GM21447 (cell line): ENCODE measurements around the gene SVIL.
"Not testable (repeated sequence)": the region's sequence is repeated elsewhere in the genome, so short reads cannot be mapped to it uniquely, and the experiment has no call there.

Source experiments
- ATAC-seq: cut with Tn5 transposase; IDR thresholded peaks from one replicate; pipeline ENCODE4 v1.9.1; 2021; ENCODE audit not compliant: unreplicated experiment

The SVIL gene

DNA sequence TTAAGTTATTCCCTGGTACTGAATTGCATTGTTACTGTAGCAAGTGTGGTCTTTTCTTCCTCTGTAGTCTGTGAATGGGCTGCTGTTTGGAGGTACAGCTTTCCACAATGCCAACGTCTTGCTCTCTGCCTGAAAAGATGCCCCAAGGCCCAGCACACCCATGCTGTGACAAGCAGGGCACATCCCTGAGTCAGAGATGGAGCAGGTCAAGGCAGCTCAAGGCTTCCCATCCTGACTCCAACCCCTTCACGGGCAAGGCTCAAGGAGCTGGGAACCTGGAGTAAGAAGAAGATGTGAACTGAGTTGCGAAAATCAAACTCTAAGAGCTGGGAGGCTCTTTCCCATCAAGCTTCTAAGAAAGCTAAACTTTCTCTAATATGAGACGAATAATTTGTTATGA lies 27.2 kb downstream of the SVIL start:
- no peak for ATAC-seq

DNA sequence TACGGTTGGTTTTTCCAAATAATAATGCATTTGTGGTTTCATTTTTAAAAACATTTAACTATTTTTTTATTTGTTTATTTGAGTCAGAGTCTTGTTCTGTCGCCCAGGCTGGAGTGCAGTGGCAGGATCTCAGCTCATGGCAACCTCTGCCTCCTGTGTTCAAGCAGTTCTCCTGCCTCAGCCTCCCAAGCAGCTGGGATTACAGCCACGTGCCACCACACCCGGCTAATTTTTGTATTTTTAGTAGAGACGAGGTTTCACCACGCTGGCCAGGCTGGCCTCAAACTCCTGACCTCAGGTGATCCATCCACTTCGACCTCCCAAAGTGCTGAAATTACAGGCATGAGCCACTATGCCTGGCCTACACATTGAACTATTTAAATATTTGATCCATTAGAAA lies 28.1 kb downstream of the SVIL start:
- not testable (repeated sequence) for ATAC-seq

DNA sequence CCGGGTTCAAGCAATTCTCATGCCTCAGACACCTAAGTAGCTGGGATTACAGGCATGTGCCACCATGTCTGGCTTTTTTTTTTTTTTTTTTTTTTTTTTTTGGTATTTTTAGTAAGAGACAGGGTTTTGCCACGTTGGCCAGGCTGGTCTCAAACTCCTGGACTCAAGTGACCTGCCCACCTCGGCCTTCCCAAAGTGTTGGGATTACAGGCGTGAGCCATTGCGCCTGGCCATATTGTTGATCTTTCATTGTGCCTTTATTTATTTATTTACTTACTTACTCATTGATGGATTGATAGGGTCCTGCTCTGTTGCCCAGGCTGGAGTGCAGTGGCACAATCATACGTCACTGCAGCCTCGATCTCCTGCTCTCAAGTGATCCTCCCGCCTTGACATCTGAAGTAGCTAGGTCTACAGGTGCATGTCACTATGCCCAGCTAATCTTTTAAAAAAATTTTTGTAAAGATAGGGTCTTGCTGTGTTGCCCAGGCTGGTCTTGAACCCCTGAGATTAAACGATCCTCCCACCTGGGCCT lies 30.4 kb downstream of the SVIL start:
- ATAC-seq: no peak

DNA sequence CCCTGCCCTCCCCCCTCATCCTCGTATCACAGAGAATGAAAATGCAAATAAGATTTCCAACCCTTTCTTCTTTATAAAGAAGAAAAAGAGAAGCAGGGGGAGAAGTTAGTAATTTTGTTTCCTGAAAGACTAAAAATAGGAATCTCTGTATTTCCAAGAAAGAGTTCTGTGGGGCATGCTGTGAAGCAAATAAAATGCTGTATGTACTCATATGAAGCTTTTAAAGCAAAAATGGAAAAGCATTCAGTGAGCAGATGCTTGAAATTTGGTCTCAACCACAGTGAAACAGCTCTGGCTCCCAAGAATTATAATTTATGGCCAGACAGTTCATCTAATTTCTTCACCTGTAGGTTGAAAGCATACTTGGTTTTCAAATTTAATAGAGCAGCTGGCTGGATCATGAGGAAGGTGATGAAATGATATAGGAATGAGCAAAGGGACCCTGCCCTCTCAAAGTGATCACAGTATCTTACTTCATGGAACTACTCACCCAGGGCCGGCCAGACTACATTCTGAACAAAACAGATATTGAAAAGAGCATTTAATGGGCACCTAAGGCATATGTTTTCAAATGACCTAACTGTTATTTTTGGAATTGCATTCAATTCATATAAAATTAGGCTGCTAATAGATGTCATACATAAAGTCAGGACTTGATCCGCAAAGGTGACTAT lies 31.4 kb downstream of the SVIL start:
- no peak for ATAC-seq

DNA sequence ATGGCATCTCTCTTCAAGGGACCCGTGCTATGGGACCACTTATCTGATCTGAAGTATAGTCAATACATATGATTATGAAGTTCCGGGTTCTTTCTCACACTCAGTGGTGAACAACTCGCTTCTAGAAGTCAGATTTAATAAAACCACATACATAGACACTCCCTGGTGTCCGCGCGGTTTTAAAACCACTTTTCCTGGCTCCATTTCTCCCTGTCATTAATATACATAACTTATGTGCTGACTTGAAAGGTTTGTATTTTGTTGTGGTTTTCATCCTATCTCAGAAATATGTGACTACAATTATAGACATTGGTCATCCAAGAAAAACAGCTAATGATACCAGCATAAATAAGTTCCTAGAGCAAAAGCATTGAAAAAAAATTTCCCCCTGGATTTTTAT lies 34.0 kb downstream of the SVIL start:
- no peak for ATAC-seq

DNA sequence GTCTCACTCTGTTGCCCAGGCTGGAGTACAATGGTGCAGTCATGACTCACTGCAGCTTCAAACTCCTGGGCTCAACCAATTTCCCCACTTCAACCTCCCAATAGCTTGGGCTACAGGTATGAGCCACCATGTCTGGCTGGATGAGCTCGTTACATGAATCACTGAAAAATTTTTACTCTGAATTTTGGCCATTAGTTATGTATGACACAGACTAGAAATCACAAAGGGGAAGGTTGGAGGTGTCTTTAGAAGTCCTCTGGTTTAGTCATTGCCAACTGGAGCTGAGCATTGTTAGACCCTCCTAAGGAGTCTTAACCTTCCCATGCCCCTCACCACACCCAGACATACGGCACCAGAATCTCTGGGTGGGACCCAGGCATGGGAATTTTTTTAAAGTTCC lies 34.7 kb downstream of the SVIL start:
- ATAC-seq: no peak

DNA sequence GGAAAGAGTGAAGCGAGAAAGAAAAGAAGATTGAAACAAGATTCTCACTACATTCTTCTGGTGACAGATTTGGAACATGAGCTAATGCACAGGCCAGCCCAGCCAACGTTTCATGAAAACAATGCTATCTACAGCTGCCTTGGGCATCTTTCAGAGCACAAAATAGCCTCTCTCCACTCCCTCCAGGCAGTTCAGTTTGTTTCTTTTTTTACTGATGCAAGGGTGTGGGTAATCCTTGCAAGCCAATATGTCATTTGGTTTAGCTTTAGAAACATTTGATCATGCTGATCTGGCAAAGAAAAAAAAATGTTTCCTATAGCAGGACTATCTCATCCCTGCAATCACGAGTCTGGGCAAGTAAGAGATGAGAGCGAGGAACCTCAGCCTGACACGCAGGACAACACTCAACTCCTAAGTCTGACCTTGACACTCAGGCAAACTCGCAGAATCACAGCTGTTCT lies 35.9 kb downstream of the SVIL start:
- ATAC-seq: no peak

DNA sequence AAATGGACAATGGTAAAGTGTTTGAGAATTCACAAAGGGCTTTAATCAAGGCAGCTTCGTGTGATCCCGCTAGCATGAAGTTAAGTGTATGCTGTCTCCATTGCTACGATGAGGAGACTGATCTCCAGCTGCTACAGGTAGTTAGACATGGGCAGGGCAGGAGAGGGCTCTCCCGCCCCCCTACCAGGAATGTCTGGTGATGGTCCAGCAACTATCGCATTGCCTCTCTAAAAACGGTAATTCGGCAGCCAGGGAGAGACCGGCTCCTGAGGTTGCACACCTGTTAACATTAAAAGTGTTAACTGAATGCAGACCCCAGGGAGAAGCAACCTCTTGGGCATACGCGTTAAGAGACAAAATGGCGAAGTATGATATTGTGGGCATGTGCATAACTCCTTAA lies 37.9 kb downstream of the SVIL start:
- ATAC-seq: no peak

DNA sequence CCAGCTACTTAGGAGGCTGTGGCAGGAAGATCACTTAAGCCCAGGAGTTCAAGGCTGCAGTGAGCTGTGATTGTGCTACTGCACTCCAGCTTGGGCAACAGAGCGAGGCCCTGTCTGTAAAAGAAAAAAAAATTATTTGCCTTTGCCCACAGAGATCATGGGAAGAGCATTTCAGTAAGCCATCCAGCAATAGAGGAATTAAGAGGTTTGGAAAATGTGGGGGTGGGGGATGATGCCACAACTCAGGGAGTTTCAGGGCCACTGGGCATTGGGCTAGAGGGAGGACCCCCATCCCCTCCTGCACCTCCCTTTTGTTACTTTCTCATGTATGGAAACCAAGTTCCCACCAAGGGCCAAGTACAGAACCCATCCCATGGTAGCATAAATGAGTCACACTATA lies 38.4 kb downstream of the SVIL start:
- no peak for ATAC-seq

DNA sequence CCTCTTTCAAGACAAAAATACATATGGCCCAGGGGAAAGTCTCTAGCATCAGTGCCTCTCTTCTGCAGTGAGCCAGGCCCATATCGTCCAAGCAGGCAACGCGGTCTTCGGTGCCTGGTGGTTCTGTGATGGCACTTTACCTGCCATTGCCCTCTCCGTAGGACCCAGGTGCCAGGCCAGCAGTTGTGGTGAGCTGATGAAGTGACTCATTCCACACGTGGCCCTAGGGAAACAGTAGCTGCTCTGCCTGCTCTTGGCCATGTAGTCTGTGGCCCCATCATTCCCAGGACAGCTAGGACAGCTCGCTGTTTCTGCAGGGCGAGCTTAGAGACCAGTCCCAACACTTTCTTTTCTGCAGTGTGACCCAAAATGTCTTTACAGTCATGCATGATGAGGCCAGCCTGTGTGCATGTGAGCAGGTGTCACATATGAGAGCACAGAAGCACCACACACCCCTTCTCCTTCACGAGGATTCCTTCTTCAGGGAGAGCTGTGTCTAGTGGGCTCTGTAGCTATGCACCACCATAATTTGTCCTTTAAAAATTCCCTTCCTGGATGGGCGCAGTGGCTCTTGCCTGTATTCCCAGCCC lies 39.0 kb downstream of the SVIL start:
- no peak for ATAC-seq

DNA sequence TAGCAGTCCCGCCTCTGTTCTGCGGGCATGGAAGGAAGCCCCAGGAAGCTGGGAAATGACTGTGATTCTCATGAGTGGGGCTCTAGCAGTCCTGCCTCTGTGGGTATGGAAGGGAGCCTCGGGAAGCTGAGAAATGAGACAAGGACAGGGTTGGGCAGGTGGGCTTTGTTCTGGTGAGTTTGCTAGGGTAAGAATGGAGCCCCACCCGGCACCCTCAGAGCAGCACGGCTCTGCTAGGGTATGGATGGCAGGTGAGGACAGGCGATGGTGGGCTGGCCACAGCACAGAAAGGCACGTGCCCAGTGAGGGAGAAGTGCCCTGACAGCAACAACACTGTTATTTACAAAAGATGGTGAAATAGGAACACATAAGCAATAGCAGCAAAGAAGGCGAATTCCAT lies 39.6 kb downstream of the SVIL start:
- no peak for ATAC-seq

DNA sequence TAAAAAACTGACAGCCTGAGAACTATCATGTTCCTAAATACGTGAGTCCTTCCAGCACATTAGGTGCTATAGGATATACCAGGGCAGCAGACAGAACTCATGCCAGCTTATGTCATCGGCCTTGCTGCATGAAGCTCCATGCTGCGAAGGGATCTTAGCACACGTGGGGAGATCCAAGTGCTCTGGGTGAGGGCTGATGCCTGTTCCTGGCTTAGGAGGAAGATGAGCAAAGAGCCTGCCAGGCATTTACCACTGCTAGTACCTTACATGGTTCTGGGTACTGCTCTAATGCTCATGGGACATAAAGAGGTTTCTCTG lies 43.2 kb downstream of the SVIL start:
- no peak for ATAC-seq

DNA sequence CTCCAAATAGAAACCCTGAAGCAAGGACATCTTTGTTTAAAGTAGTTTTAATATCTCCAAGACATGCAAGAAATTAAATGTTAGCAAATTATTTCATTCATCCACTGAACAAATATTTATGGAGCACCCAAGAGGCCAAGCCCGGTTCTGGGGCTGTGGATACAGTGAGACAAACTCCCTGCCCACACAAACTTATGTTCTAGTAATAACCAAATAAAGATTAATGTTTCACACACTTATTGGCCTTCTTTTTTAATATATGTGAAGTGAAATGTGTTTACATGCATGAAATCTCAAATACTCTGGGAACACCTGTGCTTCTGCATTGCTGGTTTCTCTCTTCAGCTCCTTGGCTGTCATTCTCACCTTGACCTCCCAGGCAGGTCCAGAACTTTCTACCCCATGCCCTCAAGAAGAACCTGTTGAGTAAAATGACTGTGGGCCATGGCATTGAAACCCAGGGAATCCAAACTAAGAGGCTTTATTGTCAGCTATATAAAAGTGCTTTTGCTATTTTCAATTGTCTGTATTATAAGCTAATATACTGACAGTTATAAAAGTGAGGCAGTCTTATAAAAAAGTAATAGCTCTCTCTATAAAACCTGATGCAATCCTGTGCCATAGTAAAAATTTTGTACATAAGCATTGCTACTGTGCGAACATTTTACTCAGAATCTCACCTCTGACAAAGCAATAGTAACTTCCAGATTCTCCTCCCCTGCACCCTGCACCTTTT lies 43.7 kb downstream of the SVIL start:
- ATAC-seq: no peak

DNA sequence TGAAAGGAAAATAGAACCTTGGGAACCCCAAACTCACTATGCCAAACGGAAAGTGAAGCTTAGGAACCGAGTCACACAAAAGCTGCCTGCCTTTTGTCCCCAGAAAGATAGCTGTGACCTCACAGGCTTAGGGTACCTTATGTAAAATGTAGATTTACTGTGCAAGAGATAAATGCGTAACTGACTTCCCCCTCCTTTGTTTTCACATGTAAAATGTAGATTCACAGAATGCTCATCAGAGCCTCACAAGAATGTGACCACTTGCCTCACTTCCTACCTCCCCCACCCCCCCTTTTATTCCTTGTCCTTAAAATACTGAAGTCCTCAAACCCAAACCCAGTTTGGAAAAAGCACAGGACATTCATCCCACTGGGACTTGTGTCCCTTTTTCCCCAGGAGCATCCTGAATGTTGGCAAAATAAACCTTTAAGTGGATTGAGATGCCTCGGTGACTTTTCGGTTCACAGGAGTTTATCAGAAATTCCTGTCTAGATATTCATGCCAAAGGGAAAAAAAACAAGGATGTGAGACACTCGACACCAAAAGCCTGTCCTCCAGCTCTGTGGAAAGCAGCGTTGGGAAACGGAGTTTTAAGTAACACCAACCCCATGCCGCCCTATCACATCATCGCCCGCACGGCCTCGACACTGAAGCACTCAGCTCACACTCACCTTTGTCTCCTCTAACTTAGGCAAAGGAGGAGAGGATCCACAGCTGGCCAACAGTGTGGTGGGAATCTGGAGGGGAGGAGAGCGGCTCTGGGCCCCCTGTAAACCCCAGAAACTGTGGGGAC lies 45.9 kb downstream of the SVIL start:
- ATAC-seq: no peak

DNA sequence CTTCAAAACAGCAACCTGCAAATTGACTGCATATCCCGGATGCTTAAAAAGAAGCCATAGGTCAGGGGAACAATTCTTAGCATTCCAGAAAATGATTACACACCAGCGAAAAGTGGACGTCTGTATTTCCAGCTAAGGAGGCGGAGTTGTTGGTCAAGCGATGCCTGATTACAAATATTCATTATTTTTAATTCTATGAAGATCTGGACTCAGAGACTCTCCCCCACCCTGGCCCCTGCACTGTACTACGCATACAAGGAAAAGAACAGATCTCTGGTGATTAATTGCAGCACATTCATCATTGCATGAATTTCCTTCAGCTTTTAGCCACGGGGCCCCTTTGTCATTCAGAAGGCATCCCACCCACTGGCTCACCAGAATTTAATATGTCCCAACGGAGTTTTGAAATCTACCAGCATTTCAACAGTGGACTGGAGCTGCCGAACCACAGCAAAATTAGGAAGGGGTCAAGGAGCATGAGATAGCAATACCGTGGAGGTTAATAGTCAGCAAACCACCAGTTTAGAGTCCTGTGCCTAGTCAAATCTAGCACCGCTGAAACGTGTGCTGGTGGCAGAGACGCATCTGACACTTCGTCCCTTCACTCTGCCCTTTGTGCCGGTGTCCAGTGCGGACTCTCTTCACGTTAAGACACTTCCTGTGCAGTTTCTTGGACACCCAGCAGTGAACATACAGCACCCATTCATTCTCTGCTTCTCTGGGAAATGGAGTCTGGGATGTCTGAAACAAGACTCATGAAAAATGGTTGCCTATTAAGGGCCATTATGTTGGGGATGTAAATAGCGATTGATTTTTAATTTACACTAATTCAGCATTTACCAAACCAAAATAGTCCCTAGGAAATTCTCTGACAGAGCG lies 46.8 kb downstream of the SVIL start:
- not testable (repeated sequence) for ATAC-seq

DNA sequence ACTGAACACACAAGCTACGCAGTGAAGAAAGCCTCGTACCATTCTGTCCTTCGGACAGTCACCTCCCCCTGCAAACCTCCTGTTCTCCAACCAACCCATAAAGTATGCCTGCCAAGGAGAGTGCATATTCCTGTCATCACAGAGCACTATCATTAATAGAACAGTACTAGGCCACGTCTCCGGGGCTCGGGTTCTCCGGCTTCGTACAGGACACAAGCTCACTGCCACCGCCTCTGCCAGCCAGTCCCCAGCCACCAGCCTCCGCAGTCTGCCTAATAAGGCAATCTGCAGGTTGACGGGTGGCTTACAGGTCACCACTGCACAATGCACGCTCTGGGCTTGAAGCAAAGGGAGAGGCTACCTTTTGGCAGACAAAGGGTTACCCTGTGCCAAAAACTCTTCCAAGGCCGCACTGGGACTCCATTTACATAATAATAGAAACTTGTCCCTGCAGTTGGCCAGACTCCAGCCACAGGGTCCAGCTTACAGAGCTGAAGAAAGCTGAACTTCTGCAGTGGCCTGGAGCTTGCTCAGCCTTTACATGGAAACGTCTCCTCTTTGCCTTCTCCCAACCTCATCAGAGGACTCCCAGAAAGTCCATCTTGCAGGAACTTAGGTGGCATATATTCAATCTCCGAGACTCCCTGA lies 47.5 kb downstream of the SVIL start:
- ATAC-seq: not testable (repeated sequence)

DNA sequence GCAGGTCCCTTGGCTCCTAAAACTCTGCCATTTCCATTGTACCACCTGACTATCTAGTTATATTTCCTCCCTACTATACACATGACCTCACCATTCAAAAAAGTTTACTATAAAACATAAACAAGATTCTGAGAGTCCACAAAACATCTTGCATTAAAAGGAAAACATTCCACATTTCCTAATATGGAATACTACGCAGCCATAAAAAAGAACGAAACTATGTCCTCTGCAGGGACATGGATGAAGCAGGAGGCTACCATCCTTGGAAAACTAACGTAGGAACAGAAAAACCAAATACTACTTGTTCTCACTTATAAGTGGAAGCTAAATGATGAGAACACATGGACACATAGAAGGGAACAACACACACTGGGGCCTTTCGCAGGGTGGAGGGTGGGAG lies 48.3 kb downstream of the SVIL start:
- ATAC-seq: no peak

DNA sequence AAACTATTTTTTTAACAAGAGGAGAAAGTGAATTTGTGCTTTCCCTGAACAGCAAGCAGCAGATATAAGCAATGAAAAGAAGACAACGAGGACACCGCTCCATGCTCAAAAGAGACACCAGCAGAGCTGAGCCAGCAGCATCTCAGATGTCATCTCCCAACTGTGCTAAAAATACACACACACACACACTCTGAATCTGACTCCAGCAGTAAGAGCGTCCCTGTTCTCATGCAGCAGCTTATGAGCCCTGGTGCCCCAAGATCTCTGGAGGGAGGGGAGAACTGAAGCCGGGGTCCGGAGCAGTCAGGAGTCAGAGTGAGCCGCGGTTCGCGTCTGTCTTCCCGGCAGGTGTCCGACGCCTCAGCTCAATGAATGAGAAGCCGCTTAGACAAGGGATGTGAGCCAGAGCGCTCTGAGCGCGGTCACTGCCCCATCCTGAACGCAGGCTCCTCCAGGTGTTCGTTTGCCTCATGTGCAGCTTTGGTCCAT lies 49.2 kb downstream of the SVIL start:
- no peak for ATAC-seq

DNA sequence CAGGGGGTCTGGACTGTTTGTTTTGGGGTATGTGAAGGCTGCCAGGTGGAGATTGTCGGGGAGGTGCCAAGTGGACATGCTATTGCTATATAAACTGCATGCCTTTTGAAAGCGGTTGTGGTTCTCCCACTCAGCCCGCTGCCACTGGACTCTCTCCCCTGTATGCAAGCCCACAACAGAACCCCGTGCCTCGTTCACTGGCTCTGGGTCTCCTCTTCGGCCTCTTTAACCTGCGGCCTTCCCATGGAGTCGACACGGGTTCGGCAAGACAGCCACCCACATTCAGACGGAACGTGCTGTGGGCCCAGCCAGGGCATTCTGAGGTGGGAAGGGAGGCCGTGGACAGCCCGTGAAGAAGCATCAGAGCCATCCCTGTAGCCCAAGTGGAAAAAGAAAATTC lies 50.3 kb downstream of the SVIL start:
- ATAC-seq: no peak

DNA sequence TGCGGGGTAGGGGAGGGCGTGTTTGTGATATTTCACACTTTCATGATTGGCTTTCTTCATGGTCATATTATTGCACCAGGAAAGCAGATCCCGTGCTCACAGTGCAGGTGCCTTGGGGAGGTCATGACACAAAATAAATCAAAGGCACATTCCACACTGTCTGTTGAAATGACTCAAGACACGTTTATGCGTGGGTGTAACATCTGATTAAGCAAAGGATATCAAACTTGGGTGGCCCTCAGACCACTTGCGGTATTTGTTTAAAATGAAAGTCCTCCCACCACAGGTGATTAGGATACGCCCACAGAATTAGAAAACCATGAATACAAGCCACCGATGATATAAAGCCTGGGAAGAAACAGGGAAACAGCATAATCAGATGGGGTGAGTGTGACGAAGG lies 51.1 kb downstream of the SVIL start:
- no peak for ATAC-seq
